ENCODE measurements around the gene KRTAP10-12.

Gene KRTAP10-12

DNA sequence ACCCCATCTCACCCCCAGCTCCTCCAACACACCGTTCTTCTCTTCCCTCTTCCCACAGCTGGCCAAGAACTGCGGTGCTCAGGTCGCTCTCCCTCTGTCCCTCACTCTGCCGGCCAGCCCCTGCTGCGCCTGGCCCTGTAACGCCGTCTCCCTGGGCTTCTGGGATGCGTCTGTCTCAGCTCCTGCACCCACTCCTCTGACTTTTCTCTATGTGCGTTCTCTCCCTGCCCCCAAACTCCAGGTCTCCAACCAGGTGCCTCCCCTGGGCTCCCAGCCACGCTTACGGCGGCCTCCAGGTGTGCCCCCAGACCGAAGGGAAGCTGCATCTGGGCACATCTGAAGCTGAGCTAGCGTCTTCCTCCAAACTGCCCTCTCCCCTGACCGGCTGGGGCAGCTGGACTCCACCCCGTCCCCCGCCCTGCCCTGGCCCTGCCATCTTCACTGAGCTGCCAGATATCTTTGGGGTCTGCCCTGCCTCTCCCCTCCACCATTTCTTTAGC lies 2.6 kb downstream of the KRTAP10-12 start:
- no peak for DNase-seq

DNA sequence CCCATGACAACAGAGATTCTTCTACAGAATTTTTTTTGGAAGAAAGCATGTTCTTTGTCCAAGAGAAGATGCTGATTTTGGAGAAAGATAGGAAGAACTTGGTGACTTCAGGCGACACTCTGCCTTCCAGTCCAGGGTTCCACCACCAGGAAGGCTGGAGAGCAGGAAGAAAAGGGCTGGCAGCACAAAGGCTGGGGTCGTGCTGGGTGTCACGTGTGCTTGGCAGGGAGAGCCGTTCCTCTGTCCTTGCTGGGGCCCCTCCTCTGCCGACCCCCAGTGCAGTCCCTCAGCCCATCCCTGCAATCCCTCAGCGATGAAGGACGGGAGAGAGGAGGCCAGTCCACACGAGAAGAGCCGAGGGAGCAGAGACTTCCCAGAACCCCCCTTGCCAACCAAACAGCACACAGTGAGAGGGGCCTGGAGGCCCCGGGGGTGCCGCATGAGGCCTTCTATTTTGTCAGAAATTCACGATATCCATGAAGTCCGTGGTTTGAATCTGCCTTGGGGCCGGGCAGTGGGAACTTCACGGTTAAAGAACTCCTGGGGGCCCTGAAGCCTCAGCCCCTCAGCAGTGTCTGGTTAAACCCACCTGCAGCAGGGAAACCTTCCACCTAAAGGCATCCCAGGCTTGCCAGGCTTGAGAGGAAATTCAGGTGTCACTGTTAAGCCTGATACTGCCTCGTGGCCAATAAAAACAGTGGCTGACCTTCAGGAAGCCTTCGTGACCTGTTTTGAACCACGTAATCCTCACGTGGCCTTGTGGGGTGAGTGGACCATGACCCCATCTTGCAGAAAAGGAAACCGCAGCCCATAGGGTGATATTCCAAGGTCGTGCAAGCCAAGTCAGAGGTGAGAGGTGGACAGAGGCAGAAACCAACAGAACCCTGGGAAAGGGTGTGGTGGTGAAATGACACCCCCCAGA lies 3.4 kb downstream of the KRTAP10-12 start:
- DNase-seq: no peak

DNA sequence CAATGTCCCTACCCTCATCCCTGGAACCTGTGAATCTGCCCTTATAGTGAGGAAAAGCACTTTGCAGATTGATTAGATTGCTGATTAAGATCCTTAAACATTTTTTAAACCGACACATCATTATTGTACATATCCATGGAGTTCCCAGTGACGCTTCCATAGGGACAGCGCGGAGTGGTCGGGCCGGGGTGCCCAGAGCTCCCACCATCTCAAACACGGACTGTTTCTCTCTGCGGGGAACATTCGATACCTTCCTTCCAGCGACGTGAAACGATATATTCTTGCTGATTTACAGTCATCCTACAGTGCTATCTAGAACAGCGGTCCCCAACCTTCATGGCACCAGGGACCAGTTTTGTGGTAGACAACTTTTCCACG lies 4.0 kb downstream of the KRTAP10-12 start:
- DNase-seq: no peak

DNA sequence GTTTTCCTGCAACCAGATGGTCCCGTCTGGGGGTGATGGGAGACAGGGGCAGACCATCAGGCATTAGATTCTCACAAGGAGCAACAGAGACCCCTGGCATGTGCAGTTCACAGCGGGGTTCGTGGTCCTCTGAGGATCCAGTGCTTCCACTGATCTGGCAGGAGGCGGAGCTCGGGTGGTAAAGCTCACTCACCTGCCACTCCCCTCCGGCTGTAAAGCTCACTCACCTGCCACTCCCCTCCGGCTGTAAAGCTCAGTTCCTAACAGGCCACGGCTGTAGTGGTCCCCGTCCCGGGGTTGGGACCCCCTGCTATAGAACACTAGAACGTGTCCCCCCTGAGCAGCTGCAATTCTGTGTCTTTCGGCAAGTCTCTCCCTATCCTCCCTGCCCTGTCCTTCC lies 4.6 kb downstream of the KRTAP10-12 start:
- DNase-seq: no peak

DNA sequence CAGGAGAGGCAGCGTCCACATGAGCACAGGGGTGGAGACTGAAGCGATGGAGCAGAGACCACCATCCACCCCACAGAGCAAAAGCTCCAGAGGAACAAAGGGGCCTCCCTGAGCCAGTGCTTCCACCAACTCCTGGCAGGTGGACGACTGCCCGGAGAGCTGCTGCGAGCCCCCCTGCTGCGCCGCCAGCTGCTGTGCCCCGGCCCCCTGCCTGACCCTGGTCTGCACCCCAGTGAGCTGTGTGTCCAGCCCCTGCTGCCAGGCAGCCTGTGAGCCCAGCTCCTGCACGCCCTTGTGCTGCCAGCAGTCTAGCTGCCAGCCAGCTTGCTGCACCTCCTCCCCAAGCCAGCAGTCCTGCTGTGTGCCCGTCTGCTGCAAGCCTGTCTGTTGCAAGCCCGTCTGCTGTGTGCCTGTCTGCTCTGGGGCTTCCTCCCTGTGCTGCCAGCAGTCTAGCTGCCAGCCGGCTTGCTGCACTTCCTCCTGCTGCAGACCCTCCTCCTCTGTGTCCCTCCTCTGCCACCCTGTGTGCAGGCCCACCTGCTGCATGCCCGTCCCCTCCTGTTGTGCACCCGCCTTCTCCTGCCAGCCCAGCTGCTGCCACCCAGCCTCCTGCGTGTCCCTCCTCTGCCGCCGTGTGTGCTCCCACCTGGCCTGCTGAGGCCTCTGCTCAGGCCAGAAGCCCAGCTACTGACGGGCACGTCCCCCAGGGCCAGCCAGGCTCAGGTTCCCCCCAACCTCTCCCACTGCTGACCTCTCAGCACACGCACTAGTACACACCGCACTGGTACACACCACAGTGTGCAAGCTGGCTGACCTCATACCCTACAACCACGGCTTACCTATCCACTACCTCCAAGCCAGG lies 5.4 kb downstream of the KRTAP10-12 start:
- DNase-seq: no peak

DNA sequence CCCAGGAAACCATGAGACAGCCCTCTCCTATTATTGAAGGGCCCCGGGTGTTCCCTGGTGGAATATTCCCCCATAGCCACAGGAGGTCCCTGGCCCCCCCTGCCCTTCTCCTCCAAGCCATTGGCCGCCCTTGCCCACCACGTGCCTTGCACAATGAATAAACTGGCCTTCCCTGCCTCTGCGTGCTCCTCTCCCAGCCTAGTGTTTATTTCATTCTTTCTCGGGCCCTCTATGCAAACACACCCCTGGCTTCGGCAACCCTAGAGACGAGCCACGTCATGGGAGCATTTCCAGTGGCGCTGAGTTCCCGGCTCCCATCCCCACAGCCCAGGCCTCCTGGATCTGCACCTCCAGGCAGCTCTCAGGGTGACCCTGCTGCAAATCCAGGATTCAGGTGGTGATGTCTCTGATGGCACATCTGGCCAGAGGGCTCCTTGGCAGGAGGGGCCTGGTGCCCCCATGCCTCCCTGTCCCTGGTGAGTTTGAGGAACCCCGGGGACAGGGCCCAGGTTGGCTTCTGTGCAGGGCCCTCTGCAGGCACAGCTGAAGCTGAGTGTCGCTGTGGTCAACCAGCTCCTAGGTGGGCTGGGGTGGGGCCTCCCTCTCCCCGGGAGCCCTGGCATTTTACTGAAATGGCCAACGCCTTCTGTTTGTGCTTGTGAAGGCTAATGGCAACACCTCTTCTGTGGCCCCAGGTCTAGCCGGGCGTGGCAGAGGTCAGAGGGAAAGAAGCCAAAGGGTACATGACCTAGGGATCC lies 6.2 kb downstream of the KRTAP10-12 start:
- no peak for DNase-seq

DNA sequence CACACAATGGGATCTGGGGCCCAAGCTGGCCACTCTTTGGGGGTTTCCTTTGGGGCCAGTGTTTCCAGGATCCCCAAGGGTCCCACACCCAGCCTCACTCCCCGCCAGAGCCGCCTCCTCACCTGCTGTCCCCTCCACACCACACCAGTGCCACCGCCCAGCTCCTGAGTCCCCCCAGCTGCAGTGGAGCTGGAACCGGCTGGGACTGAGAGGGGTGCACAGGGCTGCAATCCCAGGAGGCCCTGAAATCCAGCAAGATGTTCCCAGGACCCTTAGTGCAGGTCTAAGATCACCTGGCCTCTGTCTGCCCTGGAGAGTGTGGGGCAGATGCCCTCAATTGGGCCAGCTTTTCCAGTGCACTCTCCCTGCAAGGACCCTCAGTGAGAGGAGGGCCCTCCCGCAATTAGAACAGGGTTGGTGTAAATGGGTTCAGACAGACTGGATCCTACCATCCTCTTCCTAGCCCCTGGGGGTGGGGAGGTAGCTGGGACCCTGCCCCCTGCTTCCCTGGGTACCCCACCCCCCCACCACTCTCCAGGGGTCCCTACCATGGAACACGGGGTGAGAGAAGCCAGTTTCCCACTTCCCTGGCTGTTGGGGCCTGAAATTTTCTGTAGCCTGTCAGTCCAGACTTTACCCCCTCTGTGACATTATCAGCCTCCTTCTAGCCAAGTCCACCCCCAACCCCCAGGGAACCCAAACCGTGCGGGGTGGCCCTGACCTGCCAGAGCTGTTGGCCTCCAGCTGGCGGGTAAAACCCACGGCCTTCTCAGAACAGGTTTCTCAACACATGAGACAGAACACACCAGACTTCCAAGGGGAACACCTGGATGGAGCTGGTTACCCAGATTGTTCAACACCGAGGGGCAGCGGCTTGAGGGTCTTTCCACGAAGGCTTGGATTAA lies 7.0 kb downstream of the KRTAP10-12 start:
- DNase-seq: no peak

DNA sequence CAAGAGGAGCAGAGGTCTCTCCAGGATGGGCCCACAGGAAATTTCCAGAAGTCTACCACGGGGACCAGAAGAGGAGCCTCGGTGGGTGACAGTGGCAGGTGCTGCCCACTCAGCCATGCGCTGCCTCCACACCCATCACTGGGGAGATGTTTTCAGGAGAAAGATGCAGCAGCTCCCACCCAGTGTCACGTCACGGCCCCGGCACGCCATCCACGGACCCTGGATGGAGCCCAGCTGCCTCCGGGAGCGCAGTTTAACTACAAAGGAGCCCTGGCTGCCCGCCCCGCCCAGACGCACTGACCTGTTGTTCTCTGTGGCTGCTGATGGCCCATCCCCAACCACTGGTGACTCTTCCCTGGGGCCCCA lies 7.6 kb downstream of the KRTAP10-12 start:
- no peak for DNase-seq

DNA sequence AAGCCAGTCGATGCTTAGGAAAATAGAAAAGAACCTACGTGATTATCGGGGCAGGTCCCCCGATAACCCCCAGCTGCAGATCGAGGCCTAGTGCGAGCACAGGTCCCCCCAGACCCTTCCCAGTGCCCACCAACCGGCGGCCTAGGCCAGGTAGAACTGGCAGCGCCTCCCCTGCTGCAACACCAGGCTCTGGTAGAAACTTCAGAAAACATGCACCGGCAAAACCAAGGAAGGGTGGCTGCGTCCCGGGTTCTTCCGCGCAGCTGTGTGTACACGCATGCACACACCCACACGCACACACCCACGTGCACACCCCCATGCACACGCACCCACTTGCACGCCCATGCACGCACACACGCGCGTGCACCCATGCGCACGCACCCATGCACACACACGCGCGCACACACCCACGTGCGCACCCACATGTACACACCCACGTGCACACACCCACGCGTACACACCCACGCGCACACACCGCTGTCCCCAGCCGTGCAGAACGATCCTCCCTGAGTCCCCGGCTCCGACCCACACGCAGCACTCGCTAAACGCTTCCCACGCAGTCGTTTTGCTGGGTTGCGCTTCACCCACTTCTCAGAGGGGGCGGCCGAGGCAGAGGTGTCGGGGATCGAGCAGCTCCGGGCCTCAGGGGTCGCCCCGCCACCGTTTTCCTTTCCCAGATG lies 9.2 kb downstream of the KRTAP10-12 start:
- no peak for DNase-seq

DNA sequence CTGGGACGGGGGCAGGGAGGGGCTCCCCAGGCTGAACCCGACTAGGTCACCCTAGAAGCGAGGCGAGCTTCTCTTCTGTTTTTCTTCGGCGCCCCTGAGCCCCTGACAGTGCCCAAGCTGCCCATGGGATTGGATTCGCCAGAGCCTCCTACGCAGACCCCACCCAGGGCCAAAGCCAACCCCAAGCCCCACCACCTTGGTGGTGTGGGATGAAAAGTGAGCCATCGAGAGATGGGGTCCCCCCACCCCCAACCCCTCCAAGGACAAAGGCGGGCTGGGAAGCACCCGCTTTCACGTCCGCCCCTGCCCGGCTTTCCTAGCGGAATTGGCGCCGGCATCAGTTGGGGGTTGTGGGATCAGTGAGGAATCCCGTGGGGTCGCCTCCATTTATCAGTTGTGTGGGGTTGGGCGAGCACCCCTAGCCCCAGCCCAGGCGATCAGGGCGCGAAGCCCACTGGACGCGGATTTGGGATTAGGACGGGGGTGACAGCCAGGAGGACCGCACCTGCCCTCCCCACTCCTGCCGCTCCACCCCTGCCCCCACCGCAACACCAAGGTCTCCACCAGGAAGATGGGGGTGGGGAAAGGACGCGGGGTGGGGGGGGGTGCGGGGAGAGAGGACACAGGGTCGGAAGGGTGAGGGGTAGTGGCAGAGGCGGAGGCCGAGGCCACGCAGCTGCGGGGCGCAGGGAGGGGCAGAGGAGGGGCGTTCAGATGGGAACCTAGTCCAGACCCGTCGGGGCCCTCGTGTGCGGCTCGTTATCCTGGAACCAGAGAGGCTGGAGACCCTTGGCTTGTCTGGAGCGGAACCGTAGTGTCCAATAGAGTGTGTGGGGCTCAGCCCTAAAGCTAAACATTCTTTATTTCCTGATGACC lies 10.0 kb downstream of the KRTAP10-12 start:
- DNase-seq: no peak

DNA sequence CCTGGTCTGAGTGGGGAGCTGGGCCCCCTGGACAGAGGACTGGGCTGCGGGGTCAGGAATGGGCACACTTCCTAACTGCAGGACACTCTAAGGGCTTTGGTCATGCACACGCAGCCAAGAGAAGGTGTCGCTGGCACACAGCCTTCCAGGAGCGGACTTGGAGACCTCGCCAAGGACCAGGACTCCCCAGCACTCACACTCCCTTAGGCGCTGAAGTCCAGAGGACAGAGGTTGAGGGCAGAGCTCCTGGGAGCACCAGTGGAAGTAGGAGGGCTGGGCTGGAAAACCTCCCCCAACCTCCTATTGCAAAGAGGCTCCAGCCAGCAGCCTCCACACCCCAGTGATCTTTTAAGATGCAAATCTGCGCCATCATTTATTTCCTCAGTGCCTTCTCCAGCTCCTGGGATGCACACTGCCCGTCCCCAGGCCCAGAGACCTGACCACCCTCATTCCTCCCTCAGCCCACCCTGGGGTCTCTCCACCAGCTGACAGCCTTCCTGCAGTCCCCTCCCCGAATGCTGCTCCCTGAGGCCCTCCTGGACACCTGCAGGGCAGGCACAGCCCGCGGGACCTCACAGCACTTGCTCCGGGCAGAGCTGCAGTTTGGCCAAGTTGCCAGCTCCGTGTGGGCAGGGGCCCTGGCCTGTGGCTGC lies 11.4 kb downstream of the KRTAP10-12 start:
- no peak for DNase-seq

DNA sequence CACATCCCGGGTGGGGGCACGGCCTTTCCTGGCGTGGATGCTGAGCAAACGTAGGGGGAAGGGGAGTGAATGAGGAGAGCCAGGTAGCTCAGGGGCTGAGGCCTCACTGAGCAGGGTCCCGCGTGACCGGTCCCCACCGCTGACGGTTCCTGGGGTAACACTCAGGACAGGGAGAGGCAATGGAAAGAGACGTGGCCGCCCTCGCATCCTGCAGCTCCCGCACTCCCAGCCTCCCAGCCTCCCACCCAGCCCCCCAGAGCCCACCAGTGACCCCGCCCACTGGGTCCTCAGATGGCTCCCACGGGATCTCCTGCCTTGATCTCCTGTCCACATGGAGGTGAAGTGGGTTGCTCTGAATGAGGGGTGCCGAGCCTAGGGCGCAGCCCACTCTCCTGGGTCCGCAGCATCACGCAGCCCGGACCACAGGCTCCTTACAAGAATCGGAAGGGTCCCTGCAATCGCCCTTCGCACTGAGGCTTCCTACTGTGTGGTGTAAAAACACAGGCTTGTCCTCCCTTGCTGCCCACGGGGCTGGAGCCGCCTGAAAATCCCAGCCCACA lies 12.0 kb downstream of the KRTAP10-12 start:
- no peak for DNase-seq

DNA sequence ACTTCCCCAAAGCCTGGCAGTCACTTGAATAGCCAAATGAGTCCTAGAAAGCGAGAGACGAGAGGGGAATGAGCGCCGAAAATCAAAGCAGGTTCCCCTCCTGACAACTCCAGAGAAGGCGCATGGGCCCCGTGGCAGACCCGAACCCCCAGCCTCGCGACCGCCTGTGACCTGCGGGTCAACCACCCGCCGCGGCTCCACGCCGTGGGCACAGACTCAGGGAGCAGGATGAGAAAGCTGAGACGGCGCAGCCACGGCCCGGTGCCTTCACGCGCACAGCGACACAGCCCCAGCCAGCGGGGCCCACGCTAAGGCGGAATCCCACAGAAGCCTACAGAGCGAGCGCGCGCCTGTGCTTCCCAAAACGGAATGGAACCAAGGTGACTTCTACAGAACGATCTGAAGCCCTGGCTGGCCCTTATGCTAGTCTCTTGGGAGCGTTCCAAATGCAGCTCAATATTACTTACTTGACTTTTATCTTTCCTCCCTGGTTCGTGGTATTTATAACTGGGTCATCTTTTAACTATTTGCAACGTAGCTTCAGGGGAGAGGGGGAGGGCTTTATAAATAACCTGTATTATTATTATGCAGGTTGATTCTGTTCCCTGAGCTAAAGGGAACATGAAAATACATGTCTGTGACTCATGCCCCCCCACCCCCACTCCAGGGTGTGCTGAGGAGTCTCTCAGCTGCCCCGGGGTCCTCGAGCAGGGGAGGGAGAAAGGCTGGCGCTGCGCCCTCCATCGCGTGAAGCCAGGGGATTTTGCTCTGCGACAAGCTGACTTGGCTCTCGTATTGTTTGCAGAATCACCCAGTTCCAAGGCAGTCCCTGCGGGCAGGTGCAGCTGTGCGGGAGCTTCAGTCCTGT lies 12.7 kb downstream of the KRTAP10-12 start:
- DNase-seq: no peak

DNA sequence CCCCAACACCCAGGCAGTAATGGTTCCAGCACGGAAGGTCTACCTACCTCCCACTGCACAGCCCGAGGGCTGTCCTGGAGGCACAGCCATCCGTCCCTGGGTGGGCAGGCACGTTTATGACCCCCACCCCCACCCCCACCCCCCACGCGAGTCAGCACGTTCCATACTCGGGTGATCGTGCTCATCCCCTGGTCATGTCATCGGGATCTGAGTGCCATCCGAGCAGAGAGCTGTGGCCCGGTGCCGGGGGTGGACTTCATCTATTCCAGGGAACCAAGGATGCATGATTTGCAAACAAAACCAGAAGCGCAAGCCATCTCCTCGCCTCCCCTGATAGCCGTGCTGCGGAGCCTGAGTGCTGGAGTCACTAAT lies 13.3 kb downstream of the KRTAP10-12 start:
- no peak for DNase-seq

DNA sequence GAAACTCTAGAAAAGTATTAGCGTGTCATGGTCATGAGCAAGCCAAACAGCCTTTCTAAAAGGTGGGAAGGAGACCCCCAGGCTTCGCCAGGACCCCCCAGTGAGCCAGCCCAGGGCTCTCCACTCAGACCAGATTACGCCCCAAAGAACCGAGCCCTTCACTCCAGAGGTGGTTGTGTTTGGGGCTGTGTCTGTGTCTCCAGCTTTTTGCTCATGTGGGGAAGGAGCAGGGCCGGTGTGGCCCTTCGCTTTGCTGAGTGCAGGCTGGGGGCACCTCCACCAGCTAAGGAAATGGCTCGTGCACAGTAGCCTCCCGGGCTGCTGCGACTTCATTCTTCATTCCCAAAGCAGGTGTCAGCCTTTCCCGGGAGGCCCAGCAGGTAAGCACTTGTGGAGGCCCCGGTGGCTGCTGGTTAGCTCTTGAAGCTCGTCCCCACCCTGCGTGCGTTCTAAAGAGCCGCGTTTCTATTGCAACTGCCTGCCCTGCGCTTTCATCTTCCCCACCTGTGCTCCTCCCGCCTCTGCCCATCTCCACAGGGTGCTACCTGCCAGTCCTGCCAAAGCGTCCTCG lies 13.9 kb downstream of the KRTAP10-12 start:
- DNase-seq: no peak

DNA sequence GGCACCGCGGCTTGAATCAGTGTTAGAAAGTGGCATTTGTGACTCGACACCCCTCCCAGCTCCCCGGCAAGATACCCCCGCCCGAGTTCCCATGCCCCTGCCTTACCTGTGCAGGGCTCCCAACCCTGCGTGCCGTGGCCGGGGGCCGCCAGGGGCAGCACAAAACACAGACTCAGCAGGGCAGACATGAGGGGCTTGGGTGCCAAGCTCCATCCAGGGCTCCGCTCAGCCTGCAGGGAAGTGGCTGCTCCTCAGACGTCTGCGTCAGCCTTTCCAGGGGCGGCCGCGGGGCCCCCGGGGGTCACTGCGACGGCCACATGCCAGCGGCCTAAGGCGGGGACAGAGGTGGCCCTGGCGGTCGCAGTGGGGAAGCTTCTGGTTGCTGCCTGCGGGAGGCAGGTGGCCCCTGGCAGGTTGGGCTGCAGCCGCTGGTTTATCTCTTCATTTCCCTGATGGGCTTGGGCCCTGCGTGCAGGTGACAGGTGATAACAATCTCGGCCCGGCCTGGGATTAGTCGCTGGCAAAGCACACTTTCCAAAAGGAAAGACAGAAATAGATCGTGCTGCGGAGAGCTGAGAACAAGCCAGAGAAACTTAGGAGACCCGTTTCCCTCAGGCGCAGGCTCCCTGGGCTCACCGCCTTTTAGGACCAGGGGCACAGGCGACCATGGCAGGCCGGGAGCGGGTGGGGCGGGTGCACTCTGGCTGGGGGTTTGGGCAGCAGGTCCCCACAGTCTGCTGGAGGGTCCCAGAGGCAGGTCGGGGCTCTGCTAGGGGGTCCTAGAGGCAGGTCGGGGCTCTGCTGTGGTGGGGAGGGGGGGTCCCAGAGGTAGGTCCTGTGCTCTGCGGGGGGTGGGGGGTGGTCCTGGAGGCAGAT lies 14.6 kb downstream of the KRTAP10-12 start, which contains the start of gene TSPEAR:
Gene TSPEAR, minus strand, starts transcription at position 246 of the 876 bp plus-strand sequence. Its CDS starts 58 bp downstream, at position 188.
- no peak for DNase-seq

All from CD4-positive, alpha-beta T cell treated with Interleukin-15 for 1 hour (primary cell).